ENCODE results near the gene CHRNB1. TPM values are rescaled to one million over a fixed set of nuclear protein-coding genes. Genes with fewer than 3 reads are reported as not detected.

The CHRNB1 gene
- total RNA-seq, 2 experiments from 2014 or later = 1.6 to 2.2 TPM

DNA sequence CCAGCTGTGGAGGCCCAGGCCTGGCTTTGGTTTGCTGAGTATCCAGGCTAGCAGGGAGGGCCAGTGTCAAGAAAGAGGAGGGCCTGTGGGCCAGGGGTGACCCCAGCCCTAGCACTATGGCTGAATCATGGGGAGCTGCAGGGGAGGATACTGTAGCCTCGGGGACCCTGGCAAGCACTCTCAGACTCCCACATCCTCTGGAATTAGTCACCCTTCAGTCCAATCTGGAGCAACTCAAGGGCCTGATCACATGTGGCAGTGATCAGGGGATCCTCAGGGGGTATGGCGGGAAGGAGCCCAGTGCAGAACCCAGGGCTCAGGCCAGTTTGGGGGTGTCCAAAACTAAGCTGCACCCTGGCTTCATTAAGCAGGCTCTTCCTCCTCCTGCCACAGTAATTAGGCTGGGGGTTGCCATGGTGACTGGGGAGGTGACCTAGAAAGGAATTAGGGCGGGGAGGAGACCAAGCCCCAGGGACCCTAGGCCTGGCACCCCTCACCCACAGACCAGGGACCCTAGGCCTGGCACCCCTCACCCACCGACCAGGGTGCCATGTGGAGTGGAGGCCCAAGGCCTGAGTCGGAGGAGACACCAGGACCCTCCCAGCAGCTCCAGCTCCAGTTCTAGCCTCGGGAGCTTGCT, 31.4 kb upstream of the CHRNB1 start:
- TF ChIP-seq, protein P1, sequence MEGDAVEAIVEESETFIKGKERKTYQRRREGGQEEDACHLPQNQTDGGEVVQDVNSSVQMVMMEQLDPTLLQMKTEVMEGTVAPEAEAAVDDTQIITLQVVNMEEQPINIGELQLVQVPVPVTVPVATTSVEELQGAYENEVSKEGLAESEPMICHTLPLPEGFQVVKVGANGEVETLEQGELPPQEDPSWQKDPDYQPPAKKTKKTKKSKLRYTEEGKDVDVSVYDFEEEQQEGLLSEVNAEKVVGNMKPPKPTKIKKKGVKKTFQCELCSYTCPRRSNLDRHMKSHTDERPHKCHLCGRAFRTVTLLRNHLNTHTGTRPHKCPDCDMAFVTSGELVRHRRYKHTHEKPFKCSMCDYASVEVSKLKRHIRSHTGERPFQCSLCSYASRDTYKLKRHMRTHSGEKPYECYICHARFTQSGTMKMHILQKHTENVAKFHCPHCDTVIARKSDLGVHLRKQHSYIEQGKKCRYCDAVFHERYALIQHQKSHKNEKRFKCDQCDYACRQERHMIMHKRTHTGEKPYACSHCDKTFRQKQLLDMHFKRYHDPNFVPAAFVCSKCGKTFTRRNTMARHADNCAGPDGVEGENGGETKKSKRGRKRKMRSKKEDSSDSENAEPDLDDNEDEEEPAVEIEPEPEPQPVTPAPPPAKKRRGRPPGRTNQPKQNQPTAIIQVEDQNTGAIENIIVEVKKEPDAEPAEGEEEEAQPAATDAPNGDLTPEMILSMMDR (IDR thresholded peaks at IDR 0.05) = no peak
- peaks cover 7% of the 10 kb centered on the region for H3K4me1 ChIP-seq (ENCODE audit: insufficient read depth, low read length)
- no peak overlapping the region for H3K4me3 ChIP-seq (ENCODE audit: low read length)
- no peak overlapping the region for H3K4me3 Mint-ChIP-seq
- intact Hi-C loops (cut with DNase I, micrococcal nuclease) = no loop called here
- H3K4me1 Mint-ChIP-seq (ENCODE audit: low read depth) = peaks cover 4% of the 10 kb centered on the region
- ChIA-PET CTCF (no interaction called here), POLR2A (interaction anchor here (1.3 kb wide), 1 partner anchor 23 kb away, joined by 4 read pairs; no protein-coding TSS in a partner anchor)
- no peaks in the 10 kb centered on the region for H3K36me3 Mint-ChIP-seq (ENCODE audit: low read depth)
- ATAC-seq (ENCODE audit: poor library complexity) (no peak), DNase-seq (no peak)
- H3K27ac Mint-ChIP-seq = no peak overlapping the region
- no peaks in the 10 kb centered on the region for H3K9me3 Mint-ChIP-seq
- no peaks in the 10 kb centered on the region for H3K27me3 Mint-ChIP-seq
- no peaks in the 10 kb centered on the region for H3K27me3 ChIP-seq (ENCODE audit: control insufficient read depth in 1 of 2, insufficient read depth in 2 of 2, low read length in 2 of 2)
- no peaks in the 10 kb centered on the region for H3K9me3 ChIP-seq (ENCODE audit: control insufficient read depth in 1 of 2, insufficient read depth in 1 of 2, low read length in 2 of 2)
- H3K36me3 ChIP-seq (ENCODE audit: insufficient read depth, low read length) = no peaks in the 10 kb centered on the region
- no peak overlapping the region for H3K27ac ChIP-seq (ENCODE audit: low read depth in 1 of 2, low read length in 2 of 2)

DNA sequence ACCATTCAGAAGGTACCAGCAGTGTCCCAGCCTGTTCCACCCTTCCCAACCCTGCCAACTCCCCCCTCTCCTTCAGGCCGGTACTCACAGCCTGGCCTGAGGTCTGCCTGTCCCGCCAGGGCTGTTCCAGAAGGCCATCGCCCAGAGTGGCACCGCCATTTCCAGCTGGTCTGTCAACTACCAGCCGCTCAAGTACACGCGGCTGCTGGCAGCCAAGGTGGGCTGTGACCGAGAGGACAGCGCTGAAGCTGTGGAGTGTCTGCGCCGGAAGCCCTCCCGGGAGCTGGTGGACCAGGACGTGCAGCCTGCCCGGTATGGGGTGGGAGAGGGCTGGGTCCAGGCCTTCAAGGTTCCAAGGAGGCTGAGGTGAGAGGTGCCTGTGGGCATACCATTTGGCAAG, 30.0 kb upstream of the CHRNB1 start:
- H3K4me1 Mint-ChIP-seq (ENCODE audit: low read depth) = no peaks in the 10 kb centered on the region
- TF ChIP-seq, protein P1 (IDR thresholded peaks at IDR 0.05) = no peak
- Histone ChIP-seq H3K4me1 (ENCODE audit: insufficient read depth, low read length) (no peaks in the 10 kb centered on the region), H3K27ac (ENCODE audit: low read depth in 1 of 2, low read length in 2 of 2) (no peak overlapping the region), H3K27me3 (ENCODE audit: control insufficient read depth in 1 of 2, insufficient read depth in 2 of 2, low read length in 2 of 2) (no peaks in the 10 kb centered on the region), H3K9me3 (ENCODE audit: control insufficient read depth in 1 of 2, insufficient read depth in 1 of 2, low read length in 2 of 2) (no peaks in the 10 kb centered on the region), H3K4me3 (ENCODE audit: low read length) (no peak overlapping the region), H3K36me3 (ENCODE audit: insufficient read depth, low read length) (no peaks in the 10 kb centered on the region)
- no peak overlapping the region for H3K4me3 Mint-ChIP-seq
- ChIA-PET CTCF (no interaction called here), POLR2A (no interaction called here)
- ATAC-seq (ENCODE audit: poor library complexity) (no peak), DNase-seq (no peak)
- H3K27me3 Mint-ChIP-seq = no peaks in the 10 kb centered on the region
- intact Hi-C loops (cut with DNase I, micrococcal nuclease) = loop anchor here in 1 of 2 experiments (5.0 kb wide), 1 partner anchor 58 kb away; the partner anchor contains the start of gene TMEM95
- no peak overlapping the region for H3K27ac Mint-ChIP-seq
- H3K36me3 Mint-ChIP-seq (ENCODE audit: low read depth) = no peaks in the 10 kb centered on the region
- H3K9me3 Mint-ChIP-seq = no peaks in the 10 kb centered on the region

DNA sequence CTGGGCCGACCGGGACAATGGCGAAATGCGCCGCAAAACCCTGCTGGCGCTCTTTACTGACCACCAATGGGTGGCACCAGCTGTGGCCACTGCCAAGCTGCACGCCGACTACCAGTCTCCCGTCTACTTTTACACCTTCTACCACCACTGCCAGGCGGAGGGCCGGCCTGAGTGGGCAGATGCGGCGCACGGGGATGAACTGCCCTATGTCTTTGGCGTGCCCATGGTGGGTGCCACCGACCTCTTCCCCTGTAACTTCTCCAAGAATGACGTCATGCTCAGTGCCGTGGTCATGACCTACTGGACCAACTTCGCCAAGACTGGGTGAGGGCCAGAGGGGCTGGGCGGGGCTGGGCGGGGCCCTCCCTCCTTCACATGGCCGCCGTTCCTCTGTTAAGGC, 29.1 kb upstream of the CHRNB1 start:
- DNase-seq (no peak), ATAC-seq (ENCODE audit: poor library complexity) (no peak)
- Histone ChIP-seq H3K9me3 (ENCODE audit: control insufficient read depth in 1 of 2, insufficient read depth in 1 of 2, low read length in 2 of 2) (peaks cover 0 to 1% of the 10 kb centered on the region in 2 experiments), H3K4me3 (ENCODE audit: low read length) (no peak overlapping the region), H3K36me3 (ENCODE audit: insufficient read depth, low read length) (no peaks in the 10 kb centered on the region), H3K4me1 (ENCODE audit: insufficient read depth, low read length) (no peaks in the 10 kb centered on the region), H3K27ac (ENCODE audit: low read depth in 1 of 2, low read length in 2 of 2) (no peak overlapping the region), H3K27me3 (ENCODE audit: control insufficient read depth in 1 of 2, insufficient read depth in 2 of 2, low read length in 2 of 2) (no peaks in the 10 kb centered on the region)
- ChIA-PET CTCF (no interaction called here), POLR2A (no interaction called here)
- Mint-ChIP-seq H3K4me3 (no peak overlapping the region), H3K27me3 (no peaks in the 10 kb centered on the region), H3K4me1 (ENCODE audit: low read depth) (no peaks in the 10 kb centered on the region), H3K9me3 (no peaks in the 10 kb centered on the region), H3K27ac (no peak overlapping the region), H3K36me3 (ENCODE audit: low read depth) (no peaks in the 10 kb centered on the region)
- intact Hi-C loops (cut with DNase I, micrococcal nuclease) = loop anchor here in 1 of 2 experiments (5.0 kb wide), 1 partner anchor 58 kb away; the partner anchor contains the start of gene TMEM95
- TF ChIP-seq, protein P1 (IDR thresholded peaks at IDR 0.05) = no peak
